Measurements from ENCODE around the gene KCNH3. TPM values are rescaled to one million over a fixed set of nuclear protein-coding genes. Genes with fewer than 3 reads are reported as not detected.

Gene KCNH3
- total RNA-seq, 1 donor from 2014 or later = not detected

DNA sequence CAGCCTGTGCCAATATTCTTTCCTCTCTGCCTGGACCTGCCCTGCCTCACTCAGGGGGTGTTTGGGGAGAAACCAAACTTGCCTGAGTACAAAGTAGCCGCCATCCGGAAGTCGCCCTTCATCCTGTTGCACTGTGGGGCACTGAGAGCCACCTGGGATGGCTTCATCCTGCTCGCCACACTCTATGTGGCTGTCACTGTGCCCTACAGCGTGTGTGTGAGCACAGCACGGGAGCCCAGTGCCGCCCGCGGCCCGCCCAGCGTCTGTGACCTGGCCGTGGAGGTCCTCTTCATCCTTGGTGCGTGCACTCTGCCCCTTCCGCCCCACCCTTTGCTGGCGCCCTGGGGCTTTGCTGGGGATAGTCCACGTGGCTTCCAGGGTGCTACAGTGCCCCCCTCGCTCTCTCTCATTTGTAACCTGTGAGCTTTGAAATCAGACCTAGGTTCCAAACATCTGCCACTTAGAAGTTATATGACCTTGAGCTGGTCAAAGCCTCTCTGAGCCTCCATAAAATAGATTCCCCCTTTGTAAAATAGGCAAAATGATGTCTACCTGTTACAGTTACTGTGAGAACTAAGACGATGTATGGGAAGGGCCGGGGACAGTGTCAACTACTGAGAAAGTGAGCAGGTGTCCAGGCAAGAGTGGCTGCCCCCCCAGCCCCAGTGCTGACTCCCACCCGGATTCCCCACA lies 4.5 kb downstream of the KCNH3 start:
- Mint-ChIP-seq H3K27me3 (ENCODE audit: insufficient read depth, low read depth) (peaks cover 50% of the 10 kb centered on the region), H3K27ac (no peak overlapping the region), H3K36me3 (peaks cover 2% of the 10 kb centered on the region), H3K9me3 (peaks cover 2% of the 10 kb centered on the region), H3K4me3 (peak overlapping the region; percentile 18), H3K4me1 (peaks cover 30% of the 10 kb centered on the region)
- Histone ChIP-seq H3F3A (ENCODE audit: low read depth) (peaks cover 11% of the 10 kb centered on the region), H3K36me3 (no peaks in the 10 kb centered on the region), H3K79me2 (ENCODE audit: low read depth) (no peaks in the 10 kb centered on the region), H3K4me2 (no peak overlapping the region), H3K27me3 (peaks cover 100% of the 10 kb centered on the region), H3K4me3 (no peak overlapping the region), H3K4me1 (peaks cover 6% of the 10 kb centered on the region), H3K27ac (no peak overlapping the region), H3K9me3 (ENCODE audit: low read depth) (no peaks in the 10 kb centered on the region), H4K20me1 (ENCODE audit: low read depth) (peaks cover 22% of the 10 kb centered on the region), H3K9ac (no peak overlapping the region), H2AFZ (replicated peaks) (no peak overlapping the region)
- TF ChIP-seq EZH2 (IDR thresholded peaks at IDR 0.05) (peak; percentile 44), CTCF (IDR thresholded peaks at IDR 0.05) (no peak)
- DNase-seq (ENCODE audit: low spot score) = no peak

DNA sequence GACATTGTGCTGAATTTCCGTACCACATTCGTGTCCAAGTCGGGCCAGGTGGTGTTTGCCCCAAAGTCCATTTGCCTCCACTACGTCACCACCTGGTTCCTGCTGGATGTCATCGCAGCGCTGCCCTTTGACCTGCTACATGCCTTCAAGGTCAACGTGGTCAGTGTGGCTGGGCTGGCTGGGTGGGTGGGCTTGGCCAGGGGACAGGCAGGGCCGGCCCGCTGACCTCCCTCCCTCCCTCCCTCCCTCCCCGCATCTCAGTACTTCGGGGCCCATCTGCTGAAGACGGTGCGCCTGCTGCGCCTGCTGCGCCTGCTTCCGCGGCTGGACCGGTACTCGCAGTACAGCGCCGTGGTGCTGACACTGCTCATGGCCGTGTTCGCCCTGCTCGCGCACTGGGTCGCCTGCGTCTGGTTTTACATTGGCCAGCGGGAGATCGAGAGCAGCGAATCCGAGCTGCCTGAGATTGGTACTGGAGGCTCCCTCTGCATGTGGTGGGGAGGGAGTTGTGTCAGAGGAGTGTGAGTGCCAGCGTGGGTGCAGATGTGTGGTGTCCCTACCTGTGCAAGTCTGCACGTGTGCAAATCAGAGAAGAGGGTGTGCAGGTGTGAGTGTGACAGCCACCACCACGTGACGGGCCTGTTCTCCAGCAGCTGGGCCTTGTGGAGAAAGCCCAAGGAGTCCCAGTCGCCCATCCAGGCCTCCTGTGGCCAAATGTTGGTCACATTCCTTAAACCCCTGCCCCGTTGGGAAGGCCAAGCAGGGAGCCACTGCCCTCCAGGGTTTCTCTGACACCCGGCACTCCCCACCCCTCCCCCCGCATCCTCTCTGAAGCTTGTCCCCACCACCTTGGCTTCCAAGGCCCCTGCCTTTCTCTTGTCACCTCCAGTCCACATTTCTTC lies 5.3 kb downstream of the KCNH3 start:
- TF ChIP-seq EZH2phosphoT487 (IDR thresholded peaks at IDR 0.05) (peak; percentile 54), CTCF (IDR thresholded peaks at IDR 0.05) (no peak), EZH2 (IDR thresholded peaks at IDR 0.05) (no peak)
- peaks cover 2% of the 10 kb centered on the region for H3K36me3 Mint-ChIP-seq
- H3K79me2 ChIP-seq (ENCODE audit: low read depth) = no peaks in the 10 kb centered on the region
- peak overlapping the region; percentile 33 for H3K4me3 ChIP-seq
- peaks cover 2% of the 10 kb centered on the region for H3K9me3 Mint-ChIP-seq
- no peaks in the 10 kb centered on the region for H3K36me3 ChIP-seq
- no peak for DNase-seq (ENCODE audit: low spot score)
- H3K27ac Mint-ChIP-seq = no peak overlapping the region
- peak overlapping the region; percentile 55 for H3K4me3 Mint-ChIP-seq
- peaks cover 11% of the 10 kb centered on the region for H3F3A ChIP-seq (ENCODE audit: low read depth)
- H3K4me1 ChIP-seq = peaks cover 6% of the 10 kb centered on the region
- H3K27me3 Mint-ChIP-seq (ENCODE audit: insufficient read depth, low read depth) = peaks cover 51% of the 10 kb centered on the region
- H3K27me3 ChIP-seq = peaks cover 100% of the 10 kb centered on the region
- H4K20me1 ChIP-seq (ENCODE audit: low read depth) = peaks cover 22% of the 10 kb centered on the region
- peak overlapping the region; percentile 77 for H3K4me2 ChIP-seq
- H2AFZ ChIP-seq (replicated peaks) = no peak overlapping the region
- H3K27ac ChIP-seq = no peak overlapping the region
- H3K9ac ChIP-seq = no peak overlapping the region
- peaks cover 30% of the 10 kb centered on the region for H3K4me1 Mint-ChIP-seq
- no peaks in the 10 kb centered on the region for H3K9me3 ChIP-seq (ENCODE audit: low read depth)

- Histone ChIP-seq H3K79me2 (ENCODE audit: low read depth) (no peaks in the 10 kb centered on the region), H3K4me3 (no peak overlapping the region), H2AFZ (replicated peaks) (no peak overlapping the region), H4K20me1 (ENCODE audit: low read depth) (peaks cover 7% of the 10 kb centered on the region), H3K27ac (no peak overlapping the region), H3K9ac (no peak overlapping the region), H3K9me3 (ENCODE audit: low read depth) (no peaks in the 10 kb centered on the region), H3K4me1 (peaks cover 13% of the 10 kb centered on the region), H3F3A (ENCODE audit: low read depth) (peaks cover 5% of the 10 kb centered on the region), H3K27me3 (peaks cover 99% of the 10 kb centered on the region), H3K4me2 (no peak overlapping the region), H3K36me3 (no peaks in the 10 kb centered on the region)
- TF ChIP-seq EZH2 (IDR thresholded peaks at IDR 0.05) (no peak), EZH2phosphoT487 (IDR thresholded peaks at IDR 0.05) (no peak), CTCF (IDR thresholded peaks at IDR 0.05) (no peak)
- H3K4me1 Mint-ChIP-seq = peaks cover 24% of the 10 kb centered on the region
- H3K27ac Mint-ChIP-seq = no peak overlapping the region
- peaks cover 2% of the 10 kb centered on the region for H3K36me3 Mint-ChIP-seq
- peaks cover 42% of the 10 kb centered on the region for H3K27me3 Mint-ChIP-seq (ENCODE audit: insufficient read depth, low read depth)
- peak overlapping the region; percentile 60 for H3K4me3 Mint-ChIP-seq
- peaks cover 2% of the 10 kb centered on the region for H3K9me3 Mint-ChIP-seq
- DNase-seq (ENCODE audit: low spot score) = no peak
These were observed 7.0 kb downstream of the KCNH3 start for GRCh38 chr12:49545815-49546214.

All from neural progenitor cell (in vitro differentiated cells).